ENCODE results near the gene CCDC14.

DNA sequence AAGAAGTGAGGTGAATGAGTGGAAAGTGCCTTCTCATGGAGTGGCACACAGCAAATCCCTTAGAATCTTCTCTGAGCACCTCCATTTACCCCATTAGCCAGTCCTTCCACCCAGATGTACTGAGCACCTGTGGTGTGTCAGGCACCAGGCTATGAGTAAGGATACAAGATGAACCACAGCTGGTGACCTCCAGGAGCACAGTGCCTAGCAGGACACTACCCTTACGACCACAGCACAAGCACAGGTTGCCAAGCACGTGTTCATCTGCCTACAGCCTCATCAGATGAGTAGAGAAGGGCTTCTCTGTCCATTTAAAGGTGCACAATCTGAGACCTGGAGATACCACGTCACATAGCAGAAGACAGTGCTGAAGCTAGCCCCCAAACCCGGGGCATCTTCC lies 83.1 kb downstream of the CCDC14 start:
- no peak for TF ChIP-seq CTCF (IDR thresholded peaks at IDR 0.05; ENCODE audit: low read depth, low read length, poor library complexity, severe bottlenecking)
- no peak for TF ChIP-seq EZH2phosphoT487 (IDR thresholded peaks at IDR 0.05; ENCODE audit: borderline replicate concordance, low read length)

All from DOHH2 (cell line).